Measurements from ENCODE around the gene MTMR6.

The MTMR6 gene

DNA sequence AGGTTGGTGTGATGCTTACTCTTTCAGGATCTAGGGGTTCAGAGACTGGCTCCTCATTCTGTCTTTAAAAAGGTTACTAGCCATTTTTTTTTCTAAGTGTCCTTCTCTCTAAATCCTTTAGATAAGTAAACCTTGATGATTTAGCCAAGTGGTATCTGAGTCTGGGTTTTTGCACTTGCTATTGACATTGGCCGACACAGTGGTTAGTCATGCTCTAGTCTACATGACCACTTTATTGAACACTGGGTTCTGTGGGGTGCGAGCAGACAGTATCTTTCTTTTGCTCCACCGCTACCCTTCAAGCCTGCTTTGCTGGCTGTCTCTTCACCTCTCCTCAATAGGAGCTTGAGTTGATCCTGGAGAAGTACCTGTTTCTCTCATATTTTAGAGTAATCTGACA, 7.9 kb upstream of the MTMR6 start:
- TF ChIP-seq, protein P1, sequence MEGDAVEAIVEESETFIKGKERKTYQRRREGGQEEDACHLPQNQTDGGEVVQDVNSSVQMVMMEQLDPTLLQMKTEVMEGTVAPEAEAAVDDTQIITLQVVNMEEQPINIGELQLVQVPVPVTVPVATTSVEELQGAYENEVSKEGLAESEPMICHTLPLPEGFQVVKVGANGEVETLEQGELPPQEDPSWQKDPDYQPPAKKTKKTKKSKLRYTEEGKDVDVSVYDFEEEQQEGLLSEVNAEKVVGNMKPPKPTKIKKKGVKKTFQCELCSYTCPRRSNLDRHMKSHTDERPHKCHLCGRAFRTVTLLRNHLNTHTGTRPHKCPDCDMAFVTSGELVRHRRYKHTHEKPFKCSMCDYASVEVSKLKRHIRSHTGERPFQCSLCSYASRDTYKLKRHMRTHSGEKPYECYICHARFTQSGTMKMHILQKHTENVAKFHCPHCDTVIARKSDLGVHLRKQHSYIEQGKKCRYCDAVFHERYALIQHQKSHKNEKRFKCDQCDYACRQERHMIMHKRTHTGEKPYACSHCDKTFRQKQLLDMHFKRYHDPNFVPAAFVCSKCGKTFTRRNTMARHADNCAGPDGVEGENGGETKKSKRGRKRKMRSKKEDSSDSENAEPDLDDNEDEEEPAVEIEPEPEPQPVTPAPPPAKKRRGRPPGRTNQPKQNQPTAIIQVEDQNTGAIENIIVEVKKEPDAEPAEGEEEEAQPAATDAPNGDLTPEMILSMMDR (conservative IDR thresholded peaks at IDR 0.05; ENCODE audit: low read depth, low read length), result no peak
- H3K4me3 ChIP-seq (ENCODE audit: low read length), result no peak overlapping the region
- no peak for DNase-seq (ENCODE audit: low read depth)

DNA sequence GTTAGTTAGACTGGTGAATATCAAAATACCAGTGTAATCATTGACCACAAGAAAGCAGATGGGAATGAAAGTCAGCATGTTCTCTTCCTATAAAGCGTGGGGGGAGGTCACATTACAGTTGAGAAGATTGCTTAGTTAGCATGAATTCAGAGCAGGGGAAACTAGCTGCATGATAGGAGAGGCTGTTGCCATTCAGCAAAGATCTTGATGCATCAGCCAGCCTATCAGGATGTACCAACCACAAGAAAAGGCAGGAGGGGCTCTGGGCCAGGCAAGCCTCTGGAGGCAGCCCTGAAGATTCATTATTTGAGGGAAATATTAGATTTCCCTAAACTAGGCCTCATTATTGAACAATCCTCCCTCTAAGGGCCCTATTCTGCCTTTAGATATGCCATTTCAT, 5.0 kb upstream of the MTMR6 start:
- no peak overlapping the region for H3K4me3 ChIP-seq (ENCODE audit: low read length)
- TF ChIP-seq, protein P1 (conservative IDR thresholded peaks at IDR 0.05; ENCODE audit: low read depth, low read length), result no peak
- DNase-seq (ENCODE audit: low read depth), result no peak

DNA sequence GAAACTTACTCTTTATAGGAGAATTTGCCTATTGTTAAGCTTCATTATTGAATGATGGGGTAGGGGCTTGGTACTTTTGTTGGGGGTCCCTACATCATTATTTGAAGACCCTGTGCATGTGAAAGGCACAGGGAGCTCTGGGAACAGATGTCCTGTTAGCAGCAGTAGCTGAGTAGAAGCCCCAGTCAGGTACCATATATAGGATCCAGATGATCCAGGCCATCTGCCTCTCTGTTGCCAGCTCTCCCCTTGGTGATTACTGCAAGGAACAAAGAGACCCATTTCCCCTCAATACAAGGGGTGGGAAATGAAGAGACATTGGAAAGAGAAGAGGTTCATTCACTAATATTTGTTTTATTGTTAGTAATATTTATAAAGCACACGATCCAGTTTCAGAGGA, 4.4 kb upstream of the MTMR6 start:
- H3K4me3 ChIP-seq (ENCODE audit: low read length), result no peak overlapping the region
- no peak for DNase-seq (ENCODE audit: low read depth)
- TF ChIP-seq, protein P1 (conservative IDR thresholded peaks at IDR 0.05; ENCODE audit: low read depth, low read length), result no peak

DNA sequence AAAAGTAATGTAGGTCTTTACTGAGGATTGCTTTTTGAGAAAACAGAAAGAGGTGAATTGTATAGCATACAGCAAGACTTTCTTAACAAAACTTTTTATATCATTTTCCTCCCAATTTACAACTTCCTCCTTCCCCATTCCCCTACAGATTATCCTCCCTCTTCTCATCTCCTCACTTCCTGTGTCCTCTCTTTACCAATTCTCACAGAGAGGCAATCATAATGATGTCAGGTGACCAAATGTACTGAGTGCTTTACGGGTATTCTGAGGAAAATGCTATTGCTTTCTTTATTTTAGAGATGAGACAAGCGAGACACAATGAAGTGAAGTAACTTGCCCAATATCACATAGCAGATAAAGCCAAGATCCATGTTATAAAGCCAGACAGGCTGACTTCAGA, 1.7 kb upstream of the MTMR6 start:
- H3K4me3 ChIP-seq (ENCODE audit: low read length), result no peak overlapping the region
- TF ChIP-seq, protein P1 (conservative IDR thresholded peaks at IDR 0.05; ENCODE audit: low read depth, low read length), result no peak
- no peak for DNase-seq (ENCODE audit: low read depth)

DNA sequence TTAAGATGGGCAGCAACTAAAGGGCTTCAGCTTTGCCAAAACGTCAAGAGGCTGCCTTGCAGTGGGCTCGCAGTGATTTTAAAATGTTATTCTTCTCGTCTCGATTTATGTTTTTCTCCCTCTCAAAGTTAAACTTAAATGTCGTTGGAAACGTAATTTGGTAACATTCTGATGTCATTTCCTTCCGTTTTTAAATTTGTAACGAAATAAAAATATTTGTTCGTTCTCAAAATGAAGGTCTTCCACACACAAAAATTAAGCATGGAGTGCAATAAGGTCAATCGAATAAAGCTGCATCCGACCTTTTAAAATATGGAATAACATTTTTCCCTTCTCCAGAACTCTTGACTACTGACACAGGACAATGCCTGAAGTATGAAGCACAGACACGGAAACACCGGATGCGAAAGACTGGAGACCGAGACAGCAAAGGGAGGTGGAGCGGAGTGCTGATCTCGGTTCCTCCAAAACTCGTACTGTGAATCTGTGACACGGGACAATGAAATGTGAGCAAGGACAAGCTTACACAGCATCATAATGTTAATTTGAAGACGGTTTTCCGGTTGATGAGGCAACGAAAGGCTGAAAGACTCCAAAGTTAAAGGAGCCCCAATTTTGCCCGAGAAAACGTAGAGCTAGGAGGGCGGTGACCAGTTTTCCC, 850 bp downstream of the MTMR6 start:
- TF ChIP-seq, protein P1 (conservative IDR thresholded peaks at IDR 0.05; ENCODE audit: low read depth, low read length), result no peak
- peak overlapping the region; percentile 75 for H3K4me3 ChIP-seq (ENCODE audit: low read length)
- no peak for DNase-seq (ENCODE audit: low read depth)

DNA sequence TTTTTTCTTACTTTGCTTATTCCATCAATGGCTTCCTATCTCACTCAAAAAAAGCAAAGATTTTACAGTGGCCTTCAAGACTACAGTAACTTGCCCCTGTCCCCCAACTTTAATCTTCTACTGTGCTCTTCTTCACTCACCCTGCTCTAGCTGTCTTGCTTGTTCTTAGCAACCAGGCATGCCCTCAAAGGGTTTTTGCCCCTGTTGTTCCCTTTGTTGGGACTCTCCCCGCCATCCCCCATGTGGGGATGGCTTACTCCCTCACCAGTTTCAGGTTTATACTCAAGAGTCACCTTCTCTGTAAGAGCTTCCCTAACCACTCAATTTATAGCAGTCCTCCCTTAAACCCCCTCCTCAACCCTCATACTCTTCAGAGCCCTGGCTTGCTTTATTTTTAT, 5.4 kb downstream of the MTMR6 start:
- H3K4me3 ChIP-seq (ENCODE audit: low read length), result no peak overlapping the region
- DNase-seq (ENCODE audit: low read depth), result no peak
- TF ChIP-seq, protein P1 (conservative IDR thresholded peaks at IDR 0.05; ENCODE audit: low read depth, low read length), result no peak

DNA sequence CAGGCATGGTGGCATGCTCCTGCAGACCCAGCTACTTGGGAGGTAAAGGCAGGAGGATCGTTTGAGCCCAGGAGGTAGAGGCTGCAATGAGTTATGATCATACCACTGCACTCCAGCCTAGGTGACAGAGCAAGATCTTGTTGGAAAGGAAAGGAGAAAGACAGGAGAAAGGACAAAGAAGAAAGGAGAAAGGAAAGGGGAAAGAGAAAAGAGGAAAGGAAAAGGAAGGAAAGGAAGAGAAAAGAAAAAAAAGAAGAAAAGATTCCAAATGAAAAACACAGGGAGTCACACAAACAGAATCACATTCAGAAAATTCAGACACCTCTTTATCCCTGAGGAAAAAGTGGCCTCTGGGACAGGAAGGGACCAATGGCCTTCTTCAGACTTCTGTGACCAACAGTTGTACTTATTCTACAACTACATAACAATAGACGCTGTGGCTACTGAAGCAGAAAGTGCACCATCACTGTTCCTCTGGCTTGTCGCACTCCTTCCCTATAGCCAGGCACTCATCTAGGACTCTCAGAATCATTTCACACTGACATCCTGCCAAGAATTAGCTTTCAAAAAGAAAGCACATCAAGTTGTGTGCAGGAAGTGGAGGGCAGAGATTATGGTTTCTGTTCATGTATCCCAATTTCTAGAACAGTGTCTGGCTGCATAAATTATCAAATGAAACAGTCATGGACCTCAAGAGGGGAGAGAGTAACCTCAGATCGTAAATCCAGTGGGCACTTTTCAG, 5.9 kb downstream of the MTMR6 start:
- no peak for DNase-seq (ENCODE audit: low read depth)
- TF ChIP-seq, protein P1 (conservative IDR thresholded peaks at IDR 0.05; ENCODE audit: low read depth, low read length), result no peak
- no peak overlapping the region for H3K4me3 ChIP-seq (ENCODE audit: low read length)

Data from retinal pigment epithelial cell (primary cell).